Naive B cell (primary cell): ENCODE results near the gene ARID3C. TPM values are rescaled to one million over a fixed set of nuclear protein-coding genes. Genes with fewer than 3 reads are reported as not detected.
A peak's percentile ranks its signal among the peaks of the same experiment; 100 is the strongest.

ENCODE experiments used
- ATAC-seq, 2 donors: fragments of 150-1000 bp; cut with Tn5 transposase; 2 replicates each; pipeline ENCODE4 v1.10.0; 2021; ENCODE audit warnings: low read depth in 2 of 2, mild to moderate bottlenecking in 2 of 2, moderate library complexity in 2 of 2
- DNase-seq: peaks from one replicate; pipeline ENCODE4 v3.0.0; 2022
- H3K27ac Mint-ChIP-seq, 6 donors: one replicate each; pipeline ENCODE4 v1.8.0; 2020 to 2022; ENCODE audit warnings: mild to moderate bottlenecking in 6 of 6, mixed read lengths in 6 of 6, moderate library complexity in 5 of 6, inconsistent platforms in 2 of 6
- H3K27me3 Mint-ChIP-seq, 3 donors: one replicate each; pipeline ENCODE4 v1.8.0; 2021 to 2022; ENCODE audit warnings: mixed read lengths in 3 of 3, mild to moderate bottlenecking in 1 of 3
- H3K36me3 Mint-ChIP-seq, 2 donors: one replicate each; pipeline ENCODE4 v1.8.0; 2020 to 2022; ENCODE audit warnings: mixed read lengths in 2 of 2, inconsistent platforms in 1 of 2, mild to moderate bottlenecking in 1 of 2
- H3K4me1 Mint-ChIP-seq, 3 donors: one replicate each; pipeline ENCODE4 v1.8.0; 2020 to 2022; ENCODE audit warnings: mixed read lengths in 3 of 3, inconsistent platforms in 1 of 3, mild to moderate bottlenecking in 1 of 3, moderate library complexity in 1 of 3
- H3K4me3 Mint-ChIP-seq, 8 donors: one replicate each; pipeline ENCODE4 v1.8.0; 2020 to 2022; ENCODE audit warnings: mild to moderate bottlenecking in 8 of 8, mixed read lengths in 8 of 8, moderate library complexity in 8 of 8, inconsistent platforms in 2 of 8
- H3K9me3 Mint-ChIP-seq, 7 donors: one replicate each; pipeline ENCODE4 v1.8.0; 2020 to 2022; ENCODE audit warnings: mixed read lengths in 7 of 7, mild to moderate bottlenecking in 5 of 7, inconsistent platforms in 2 of 7, moderate library complexity in 1 of 7
- polyA plus RNA-seq, 6 donors: library from polyadenylated mRNA; unstranded; fragments of 300-500 nt; fragmentation: Illumina TruSeq; gene quantifications; one replicate each; pipeline ENCODE4 v1.2.3, GENCODE V29; 2021; ENCODE audit warnings: low read depth in 6 of 6

ARID3C gene
- polyA plus RNA-seq, 6 donors from 2014 or later = not detected

GRCh38 chr9:34581318-34581717 lies 47.5 kb downstream of the ARID3C start:
- no peak for DNase-seq
- no peak for ATAC-seq
- Mint-ChIP-seq H3K9me3 (no peaks in the 10 kb centered on the region), H3K4me1 (peaks cover 13 to 16% (median 16%) of the 10 kb centered on the region in 3 donors), H3K27ac (no peak overlapping the region), H3K36me3 (no peaks in the 10 kb centered on the region), H3K4me3 (no peak overlapping the region), H3K27me3 (peaks cover 65 to 95% (median 94%) of the 10 kb centered on the region in 3 donors)

GRCh38 chr9:34580358-34580757 lies 48.5 kb downstream of the ARID3C start:
- ATAC-seq = no peak

GRCh38 chr9:34579808-34580163 lies 49.1 kb downstream of the ARID3C start:
- Mint-ChIP-seq H3K27me3 (peaks cover 63 to 95% (median 93%) of the 10 kb centered on the region in 3 donors), H3K4me1 (peaks cover 8 to 18% (median 8%) of the 10 kb centered on the region in 3 donors), H3K27ac (peak overlapping the region in 1 of 6 donors; percentile 72), H3K9me3 (no peaks in the 10 kb centered on the region), H3K36me3 (no peaks in the 10 kb centered on the region), H3K4me3 (no peak overlapping the region)
- ATAC-seq (no peak), DNase-seq (no peak)

More at GRCh38 chr9:34580358-34580757, 48.5 kb downstream of the ARID3C start:
- H3K9me3 Mint-ChIP-seq = no peaks in the 10 kb centered on the region
- no peaks in the 10 kb centered on the region for H3K36me3 Mint-ChIP-seq
- H3K27ac Mint-ChIP-seq = no peak overlapping the region
- H3K4me1 Mint-ChIP-seq = peaks cover 8 to 18% (median 9%) of the 10 kb centered on the region in 3 donors
- H3K27me3 Mint-ChIP-seq = peaks cover 63 to 95% (median 93%) of the 10 kb centered on the region in 3 donors
- H3K4me3 Mint-ChIP-seq = no peak overlapping the region
- DNase-seq = no peak

GRCh38 chr9:34579104-34579807 lies 49.6 kb downstream of the ARID3C start:
- Mint-ChIP-seq H3K4me1 (peaks cover 8 to 18% (median 8%) of the 10 kb centered on the region in 3 donors), H3K27me3 (peaks cover 61 to 95% (median 93%) of the 10 kb centered on the region in 3 donors), H3K9me3 (no peaks in the 10 kb centered on the region), H3K36me3 (no peaks in the 10 kb centered on the region), H3K4me3 (peak overlapping the region in 2 of 8 donors; percentile 14 to 43), H3K27ac (no peak overlapping the region)
- ATAC-seq = no peak
- DNase-seq = no peak

GRCh38 chr9:34578241-34579103 lies 50.4 kb downstream of the ARID3C start:
- H3K4me1 Mint-ChIP-seq = peaks cover 8 to 18% (median 8%) of the 10 kb centered on the region in 3 donors
- ATAC-seq (peak in 1 of 2 donors; percentile 37), DNase-seq (no peak)
- no peaks in the 10 kb centered on the region for H3K36me3 Mint-ChIP-seq
- no peak overlapping the region for H3K27ac Mint-ChIP-seq
- H3K27me3 Mint-ChIP-seq = peaks cover 58 to 95% (median 93%) of the 10 kb centered on the region in 3 donors
- H3K9me3 Mint-ChIP-seq = no peaks in the 10 kb centered on the region
- peak overlapping the region in 5 of 8 donors; percentile 30 to 53 (median 43) for H3K4me3 Mint-ChIP-seq

- no peaks in the 10 kb centered on the region for H3K36me3 Mint-ChIP-seq
- peaks cover 52 to 90% (median 89%) of the 10 kb centered on the region in 3 donors for H3K27me3 Mint-ChIP-seq
- peak overlapping the region in 6 of 8 donors; percentile 61 to 76 (median 73) for H3K4me3 Mint-ChIP-seq
- DNase-seq (no peak), ATAC-seq (peak in 1 of 2 donors; percentile 36)
- H3K27ac Mint-ChIP-seq = no peak overlapping the region
- H3K9me3 Mint-ChIP-seq = no peaks in the 10 kb centered on the region
- peaks cover 8 to 18% (median 8%) of the 10 kb centered on the region in 3 donors for H3K4me1 Mint-ChIP-seq
Observed at GRCh38 chr9:34577400-34578240, 51.2 kb downstream of the ARID3C start.

- Mint-ChIP-seq H3K4me3 (peak overlapping the region in 4 of 8 donors; percentile 57 to 73 (median 67)), H3K36me3 (no peaks in the 10 kb centered on the region), H3K9me3 (no peaks in the 10 kb centered on the region), H3K27me3 (peaks cover 48 to 86% (median 84%) of the 10 kb centered on the region in 3 donors), H3K4me1 (peaks cover 8 to 18% (median 10%) of the 10 kb centered on the region in 3 donors), H3K27ac (no peak overlapping the region)
- DNase-seq = no peak
- no peak for ATAC-seq
Observed at GRCh38 chr9:34576597-34577399, 52.1 kb downstream of the ARID3C start.

GRCh38 chr9:34575862-34576596 lies 52.8 kb downstream of the ARID3C start:
- Mint-ChIP-seq H3K9me3 (no peaks in the 10 kb centered on the region), H3K27me3 (peaks cover 40 to 86% (median 84%) of the 10 kb centered on the region in 3 donors), H3K4me3 (peak overlapping the region in 1 of 8 donors; percentile 50), H3K36me3 (no peaks in the 10 kb centered on the region), H3K27ac (peak overlapping the region in 2 of 6 donors; percentile 1 to 37), H3K4me1 (peaks cover 8 to 18% (median 15%) of the 10 kb centered on the region in 3 donors)
- ATAC-seq (no peak), DNase-seq (no peak)

GRCh38 chr9:34575241-34575640 lies 53.6 kb downstream of the ARID3C start:
- ATAC-seq (no peak), DNase-seq (no peak)
- H3K4me1 Mint-ChIP-seq = peaks cover 8 to 18% (median 15%) of the 10 kb centered on the region in 3 donors
- no peaks in the 10 kb centered on the region for H3K36me3 Mint-ChIP-seq
- H3K9me3 Mint-ChIP-seq = no peaks in the 10 kb centered on the region
- peak overlapping the region in 1 of 6 donors; percentile 65 for H3K27ac Mint-ChIP-seq
- H3K4me3 Mint-ChIP-seq = no peak overlapping the region
- H3K27me3 Mint-ChIP-seq = peaks cover 33 to 86% (median 84%) of the 10 kb centered on the region in 3 donors

- ATAC-seq (no peak), DNase-seq (no peak)
- no peak overlapping the region for H3K27ac Mint-ChIP-seq
- peaks cover 26 to 86% (median 84%) of the 10 kb centered on the region in 3 donors for H3K27me3 Mint-ChIP-seq
- no peaks in the 10 kb centered on the region for H3K36me3 Mint-ChIP-seq
- peaks cover 8 to 18% (median 15%) of the 10 kb centered on the region in 3 donors for H3K4me1 Mint-ChIP-seq
- H3K4me3 Mint-ChIP-seq = no peak overlapping the region
- H3K9me3 Mint-ChIP-seq = no peaks in the 10 kb centered on the region
Observed at GRCh38 chr9:34574571-34574970, 54.3 kb downstream of the ARID3C start.

- no peak overlapping the region for H3K4me3 Mint-ChIP-seq
- no peaks in the 10 kb centered on the region for H3K36me3 Mint-ChIP-seq
- ATAC-seq (no peak), DNase-seq (no peak)
- no peak overlapping the region for H3K27ac Mint-ChIP-seq
- H3K4me1 Mint-ChIP-seq = peaks cover 8 to 16% (median 15%) of the 10 kb centered on the region in 3 donors
- peaks cover 21 to 80% (median 80%) of the 10 kb centered on the region in 3 donors for H3K27me3 Mint-ChIP-seq
- no peaks in the 10 kb centered on the region for H3K9me3 Mint-ChIP-seq
Observed at GRCh38 chr9:34573599-34574325, 55.1 kb downstream of the ARID3C start.
